H1 (cell line): ENCODE data around the gene FRMD4A.

Source experiments
- EP300 ChIP-seq, 2 experiments: IDR thresholded peaks; 1 replicate in 1 of 2; 2 replicates in 1 of 2; pipeline ENCODE4 v1.6.1; 2011 to 2012; ENCODE audit warnings: low read depth in 2 of 2, low read length in 2 of 2, mild to moderate bottlenecking in 2 of 2, borderline replicate concordance in 1 of 2, inconsistent platforms in 1 of 2, moderate library complexity in 1 of 2
- RAD21 ChIP-seq, 2 experiments: IDR thresholded peaks in 1 of 2; conservative IDR thresholded peaks in 1 of 2; 2 replicates each; pipeline ENCODE4 v1.6.1; 2011; ENCODE audit warnings: low read depth in 2 of 2, low read length in 2 of 2, improper control_type of control experiment in 1 of 2, inconsistent platforms in 1 of 2, mild to moderate bottlenecking in 1 of 2, moderate library complexity in 1 of 2
- TF ChIP-seq, protein P1 (sequence below), 3 experiments: IDR thresholded peaks; 1 replicate in 2 of 3; 2 replicates in 1 of 3; pipeline versions ENCODE4 v1.5.1 to v1.6.1; 2011; ENCODE audit warnings: low read length in 3 of 3, mild to moderate bottlenecking in 3 of 3, inconsistent platforms in 2 of 3, low read depth in 1 of 3, moderate library complexity in 1 of 3; ENCODE audit not compliant: insufficient read depth in 1 of 3; ENCODE audit errors: control extremely low read depth in 1 of 3
- TF ChIP-seq, protein P2 (sequence below): IDR thresholded peaks from 2 replicates; pipeline ENCODE4 v1.6.1; 2012; ENCODE audit warnings: inconsistent platforms
- TF ChIP-seq, protein P3 (sequence below): IDR thresholded peaks from 2 replicates; pipeline ENCODE4 v1.6.1; 2012; ENCODE audit warnings: inconsistent platforms

DNA sequence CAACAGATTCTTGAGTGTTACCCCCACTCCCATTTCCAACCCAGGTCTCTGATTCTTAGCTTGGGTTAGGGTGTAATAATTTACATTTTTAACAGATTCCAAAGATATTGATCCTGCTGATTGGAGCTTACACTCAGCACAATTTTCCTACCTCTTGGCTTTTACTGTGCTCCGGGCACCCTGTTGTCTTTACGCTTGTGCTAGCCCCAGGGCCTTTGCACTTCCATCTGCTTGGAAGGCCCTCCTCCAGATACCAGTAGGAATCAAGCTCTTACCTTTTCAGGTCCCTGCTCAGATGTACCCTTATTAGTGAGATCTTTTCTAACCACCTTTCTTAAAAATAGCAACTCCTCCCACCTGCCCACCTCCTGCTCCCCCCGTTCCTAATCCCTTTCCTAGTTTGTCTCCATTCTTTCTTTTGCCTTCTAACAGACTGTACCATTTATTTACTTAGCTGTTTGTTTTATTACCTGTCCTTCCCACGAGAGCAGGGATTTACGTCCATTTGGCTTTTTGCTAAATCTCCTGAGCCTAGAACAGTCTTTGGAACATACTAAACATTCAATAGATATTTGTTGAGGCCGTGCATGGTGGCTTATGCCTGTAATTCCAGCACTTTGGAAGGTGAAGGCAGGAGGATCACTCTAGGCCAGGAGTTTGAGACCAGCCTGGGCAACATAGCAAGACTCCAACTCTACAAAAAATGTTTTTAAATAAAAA is 427.7 kb downstream of the FRMD4A start:
- TF ChIP-seq, protein P1, sequence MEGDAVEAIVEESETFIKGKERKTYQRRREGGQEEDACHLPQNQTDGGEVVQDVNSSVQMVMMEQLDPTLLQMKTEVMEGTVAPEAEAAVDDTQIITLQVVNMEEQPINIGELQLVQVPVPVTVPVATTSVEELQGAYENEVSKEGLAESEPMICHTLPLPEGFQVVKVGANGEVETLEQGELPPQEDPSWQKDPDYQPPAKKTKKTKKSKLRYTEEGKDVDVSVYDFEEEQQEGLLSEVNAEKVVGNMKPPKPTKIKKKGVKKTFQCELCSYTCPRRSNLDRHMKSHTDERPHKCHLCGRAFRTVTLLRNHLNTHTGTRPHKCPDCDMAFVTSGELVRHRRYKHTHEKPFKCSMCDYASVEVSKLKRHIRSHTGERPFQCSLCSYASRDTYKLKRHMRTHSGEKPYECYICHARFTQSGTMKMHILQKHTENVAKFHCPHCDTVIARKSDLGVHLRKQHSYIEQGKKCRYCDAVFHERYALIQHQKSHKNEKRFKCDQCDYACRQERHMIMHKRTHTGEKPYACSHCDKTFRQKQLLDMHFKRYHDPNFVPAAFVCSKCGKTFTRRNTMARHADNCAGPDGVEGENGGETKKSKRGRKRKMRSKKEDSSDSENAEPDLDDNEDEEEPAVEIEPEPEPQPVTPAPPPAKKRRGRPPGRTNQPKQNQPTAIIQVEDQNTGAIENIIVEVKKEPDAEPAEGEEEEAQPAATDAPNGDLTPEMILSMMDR (IDR thresholded peaks at IDR 0.05; ENCODE audit: control extremely low read depth in 1 of 3, insufficient read depth in 1 of 3, low read depth in 1 of 3, low read length in 3 of 3) = no peak
- no peak for TF ChIP-seq RAD21 (IDR thresholded peaks at IDR 0.05 in 1 of 2, conservative IDR thresholded peaks at IDR 0.05 in 1 of 2; ENCODE audit: low read depth in 2 of 2, low read length in 2 of 2)
- TF ChIP-seq, protein P2, sequence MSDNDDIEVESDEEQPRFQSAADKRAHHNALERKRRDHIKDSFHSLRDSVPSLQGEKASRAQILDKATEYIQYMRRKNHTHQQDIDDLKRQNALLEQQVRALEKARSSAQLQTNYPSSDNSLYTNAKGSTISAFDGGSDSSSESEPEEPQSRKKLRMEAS = no peak
- no peak for TF ChIP-seq EP300 (IDR thresholded peaks at IDR 0.05; ENCODE audit: borderline replicate concordance in 1 of 2, low read depth in 2 of 2, low read length in 2 of 2)
- TF ChIP-seq, protein P3, sequence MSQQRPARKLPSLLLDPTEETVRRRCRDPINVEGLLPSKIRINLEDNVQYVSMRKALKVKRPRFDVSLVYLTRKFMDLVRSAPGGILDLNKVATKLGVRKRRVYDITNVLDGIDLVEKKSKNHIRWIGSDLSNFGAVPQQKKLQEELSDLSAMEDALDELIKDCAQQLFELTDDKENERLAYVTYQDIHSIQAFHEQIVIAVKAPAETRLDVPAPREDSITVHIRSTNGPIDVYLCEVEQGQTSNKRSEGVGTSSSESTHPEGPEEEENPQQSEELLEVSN = no peak
